Measurements from ENCODE around the gene EEF2.

The EEF2 gene

GRCh38 chr19:3963458-3964255, 21.6 kb downstream of the EEF2 start:
- peaks cover 9% of the 10 kb centered on the region; the same call in 1 of the 2 replicates for H3K36me3 ChIP-seq (ENCODE audit: insufficient read depth, low read length)
- peaks cover 2% of the 10 kb centered on the region for H4K20me1 ChIP-seq (ENCODE audit: insufficient read depth, low read length, poor library complexity, severe bottlenecking)
- no peak for TF ChIP-seq EZH2phosphoT487 (IDR thresholded peaks at IDR 0.05; ENCODE audit: borderline replicate concordance)
- TF ChIP-seq CTCF (conservative IDR thresholded peaks at IDR 0.05; ENCODE audit: low read length): no peak

DNA sequence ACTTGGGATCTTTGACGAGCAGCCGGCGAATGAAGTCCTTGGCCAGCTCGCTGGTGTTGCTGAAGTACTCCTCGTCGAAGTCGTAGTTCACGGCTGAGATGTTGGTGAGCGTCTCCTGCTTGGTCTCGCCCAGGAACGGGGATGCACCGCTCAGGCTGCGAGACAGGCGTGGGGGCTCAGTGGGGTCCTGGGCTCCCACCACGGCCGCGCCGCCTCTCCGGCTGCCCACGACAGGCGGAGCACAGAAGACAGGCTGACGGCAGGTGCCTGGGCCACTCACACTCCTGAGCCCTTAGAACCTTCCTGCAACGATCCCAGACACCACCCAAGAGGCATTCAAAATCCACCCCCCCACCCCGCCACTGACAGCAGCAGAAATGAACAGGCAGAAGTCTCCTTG, 24.3 kb downstream of the EEF2 start:
- no peaks in the 10 kb centered on the region for H3K79me2 ChIP-seq (ENCODE audit: insufficient read depth, low read length)
- TF ChIP-seq CTCF (conservative IDR thresholded peaks at IDR 0.05; ENCODE audit: low read length) (no peak), EZH2phosphoT487 (IDR thresholded peaks at IDR 0.05; ENCODE audit: borderline replicate concordance) (no peak)
- no peak overlapping the region for H3K4me3 ChIP-seq (ENCODE audit: low read length, poor library complexity, severe bottlenecking)
- no peak overlapping the region for H2AFZ ChIP-seq (ENCODE audit: low read length)
- H3K9me3 ChIP-seq (ENCODE audit: insufficient read depth, low read depth, low read length): no peaks in the 10 kb centered on the region
- no peaks in the 10 kb centered on the region for H3K9me2 ChIP-seq (replicated peaks; ENCODE audit: low read depth, low read length)
- H3K4me1 ChIP-seq (ENCODE audit: insufficient read depth, low read length, poor library complexity, severe bottlenecking): no peaks in the 10 kb centered on the region
- H3F3A ChIP-seq (ENCODE audit: low read depth): no peaks in the 10 kb centered on the region
- no peak overlapping the region for H3K4me2 ChIP-seq (ENCODE audit: low read depth, low read length, poor library complexity, severe bottlenecking)
- H3K27me3 ChIP-seq (ENCODE audit: insufficient read depth, low read length, poor library complexity, severe bottlenecking): no peaks in the 10 kb centered on the region
- H3K36me3 ChIP-seq (ENCODE audit: insufficient read depth, low read length): peaks cover 9% of the 10 kb centered on the region; the same call in 1 of the 2 replicates
- no peaks in the 10 kb centered on the region for H4K20me1 ChIP-seq (ENCODE audit: insufficient read depth, low read length, poor library complexity, severe bottlenecking)
- no peak overlapping the region for H3K9ac ChIP-seq (ENCODE audit: low read depth, low read length, poor library complexity, severe bottlenecking)

More at GRCh38 chr19:3963458-3964255, 21.6 kb downstream of the EEF2 start:
- Histone ChIP-seq H3K9me3 (ENCODE audit: insufficient read depth, low read depth, low read length) (no peaks in the 10 kb centered on the region), H3K27me3 (ENCODE audit: insufficient read depth, low read length, poor library complexity, severe bottlenecking) (no peaks in the 10 kb centered on the region), H3K4me3 (ENCODE audit: low read length, poor library complexity, severe bottlenecking) (no peak overlapping the region), H3K79me2 (ENCODE audit: insufficient read depth, low read length) (peaks cover 7% of the 10 kb centered on the region; the same call in 1 of the 2 replicates), H3K9me2 (replicated peaks; ENCODE audit: low read depth, low read length) (no peaks in the 10 kb centered on the region), H3F3A (ENCODE audit: low read depth) (no peaks in the 10 kb centered on the region), H3K4me2 (ENCODE audit: low read depth, low read length, poor library complexity, severe bottlenecking) (no peak overlapping the region), H2AFZ (ENCODE audit: low read length) (no peak overlapping the region), H3K4me1 (ENCODE audit: insufficient read depth, low read length, poor library complexity, severe bottlenecking) (peaks cover 2% of the 10 kb centered on the region), H3K9ac (ENCODE audit: low read depth, low read length, poor library complexity, severe bottlenecking) (no peak overlapping the region)

DNA sequence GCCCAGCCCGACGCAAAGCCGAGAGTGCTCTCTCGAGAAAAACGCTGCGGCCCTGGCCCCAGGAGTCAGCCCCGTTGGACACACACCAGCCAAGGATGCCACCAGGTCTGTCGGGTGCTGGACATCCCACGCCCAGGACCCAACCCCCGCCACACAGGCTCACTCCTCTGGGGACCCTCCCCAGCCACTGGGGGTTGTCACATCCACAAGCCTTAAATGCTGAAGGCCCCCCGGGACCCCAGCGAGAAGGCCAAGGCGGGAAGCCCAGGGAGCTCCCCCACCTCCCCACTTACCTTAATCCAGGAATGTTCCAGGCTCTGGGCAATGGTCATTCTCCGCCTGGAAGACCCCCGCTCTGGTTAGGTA, 25.5 kb downstream of the EEF2 start:
- Histone ChIP-seq H3K79me2 (ENCODE audit: insufficient read depth, low read length) (no peaks in the 10 kb centered on the region), H3F3A (ENCODE audit: low read depth) (no peaks in the 10 kb centered on the region), H3K9ac (ENCODE audit: low read depth, low read length, poor library complexity, severe bottlenecking) (no peak overlapping the region), H3K4me2 (ENCODE audit: low read depth, low read length, poor library complexity, severe bottlenecking) (no peak overlapping the region), H3K4me3 (ENCODE audit: low read length, poor library complexity, severe bottlenecking) (no peak overlapping the region), H3K27me3 (ENCODE audit: insufficient read depth, low read length, poor library complexity, severe bottlenecking) (no peaks in the 10 kb centered on the region), H3K4me1 (ENCODE audit: insufficient read depth, low read length, poor library complexity, severe bottlenecking) (no peaks in the 10 kb centered on the region), H2AFZ (ENCODE audit: low read length) (no peak overlapping the region), H4K20me1 (ENCODE audit: insufficient read depth, low read length, poor library complexity, severe bottlenecking) (no peaks in the 10 kb centered on the region), H3K36me3 (ENCODE audit: insufficient read depth, low read length) (peaks cover 9% of the 10 kb centered on the region; the same call in 1 of the 2 replicates), H3K9me2 (replicated peaks; ENCODE audit: low read depth, low read length) (no peaks in the 10 kb centered on the region), H3K9me3 (ENCODE audit: insufficient read depth, low read depth, low read length) (no peaks in the 10 kb centered on the region)
- TF ChIP-seq CTCF (conservative IDR thresholded peaks at IDR 0.05; ENCODE audit: low read length) (no peak), EZH2phosphoT487 (IDR thresholded peaks at IDR 0.05; ENCODE audit: borderline replicate concordance) (no peak)

Measured in Loucy (cell line).